Mesenchymal stem cell (in vitro differentiated cells and primary cell): ENCODE data around the gene RPS17.

Experiments used
- DNase-seq: peaks from one replicate; pipeline ENCODE4 v3.0.0-alpha.2; 2013
- H2AFZ ChIP-seq: one replicate; pipeline ENCODE4 v1.6.1; 2013; ENCODE audit warnings: low read depth, mild to moderate bottlenecking, control low read depth, inconsistent platforms, low read length, moderate library complexity
- H2AK5ac ChIP-seq: 2 replicates; pipeline ENCODE4 v1.6.1; 2013; ENCODE audit warnings: low read length, moderate library complexity, mild to moderate bottlenecking, inconsistent platforms; ENCODE audit not compliant: severe bottlenecking
- H2BK120ac ChIP-seq: one replicate; pipeline ENCODE4 v1.6.1; 2013; ENCODE audit warnings: low read depth, mild to moderate bottlenecking, inconsistent platforms, low read length, moderate library complexity
- H2BK12ac ChIP-seq, 2 experiments: one replicate each; pipeline ENCODE4 v1.6.1; 2013; ENCODE audit warnings: inconsistent platforms in 2 of 2, low read length in 2 of 2, mild to moderate bottlenecking in 2 of 2, moderate library complexity in 2 of 2, control low read depth in 1 of 2
- H2BK15ac ChIP-seq: one replicate; pipeline ENCODE4 v1.6.1; 2013; ENCODE audit warnings: mild to moderate bottlenecking, low read depth, inconsistent platforms; ENCODE audit not compliant: poor library complexity, severe bottlenecking
- H2BK5ac ChIP-seq: 2 replicates; pipeline ENCODE4 v1.6.1; 2013; ENCODE audit warnings: low read depth, mild to moderate bottlenecking, low read length, control low read depth, inconsistent platforms; ENCODE audit not compliant: poor library complexity, severe bottlenecking
- H3K14ac ChIP-seq, 2 experiments: one replicate each; pipeline ENCODE4 v1.6.1; 2013; ENCODE audit warnings: inconsistent platforms in 2 of 2, low read length in 2 of 2, control low read depth in 1 of 2, mild to moderate bottlenecking in 1 of 2, moderate library complexity in 1 of 2
- H3K18ac ChIP-seq, 2 experiments: one replicate each; pipeline ENCODE4 v1.6.1; 2013; ENCODE audit warnings: inconsistent platforms in 2 of 2, low read length in 2 of 2, control low read depth in 1 of 2, low read depth in 1 of 2, mild to moderate bottlenecking in 1 of 2
- H3K23ac ChIP-seq, 2 experiments: one replicate each; pipeline ENCODE4 v1.6.1; 2013; ENCODE audit warnings: inconsistent platforms in 2 of 2, low read length in 2 of 2, mild to moderate bottlenecking in 2 of 2, moderate library complexity in 2 of 2, control low read depth in 1 of 2
- H3K27ac ChIP-seq: 2 replicates; pipeline ENCODE4 v1.5.1; 2013; ENCODE audit warnings: mild to moderate bottlenecking, moderate library complexity, low read length, control low read depth, inconsistent platforms; ENCODE audit not compliant: poor library complexity, severe bottlenecking
- H3K27me3 ChIP-seq, 2 experiments: 2 replicates each; pipeline versions ENCODE4 v1.6.1 to v1.7.0; 2013; ENCODE audit warnings: low read length in 2 of 2, mild to moderate bottlenecking in 2 of 2, moderate library complexity in 2 of 2, control low read depth in 1 of 2, inconsistent platforms in 1 of 2; ENCODE audit not compliant: control insufficient read depth in 1 of 2, insufficient read depth in 1 of 2
- H3K36me3 ChIP-seq, 2 experiments: 2 replicates each; pipeline versions ENCODE4 v1.6.1 to v1.7.0; 2013; ENCODE audit warnings: low read length in 2 of 2, control low read depth in 1 of 2, inconsistent platforms in 1 of 2, low read depth in 1 of 2, mild to moderate bottlenecking in 1 of 2; ENCODE audit not compliant: insufficient read depth in 2 of 2, control insufficient read depth in 1 of 2
- H3K4ac ChIP-seq, 2 experiments: one replicate each; pipeline ENCODE4 v1.6.1; 2013; ENCODE audit warnings: inconsistent platforms in 2 of 2, low read length in 2 of 2, mild to moderate bottlenecking in 2 of 2, moderate library complexity in 2 of 2, control low read depth in 1 of 2, low read depth in 1 of 2
- H3K4me1 ChIP-seq: 2 replicates; pipeline ENCODE4 v1.6.1; 2013; ENCODE audit warnings: low read depth, low read length, control low read depth; ENCODE audit not compliant: control insufficient read depth, insufficient read depth
- H3K4me2 ChIP-seq: 2 replicates; pipeline ENCODE4 v1.6.1; 2013; ENCODE audit warnings: low read length, mild to moderate bottlenecking, inconsistent platforms; ENCODE audit not compliant: poor library complexity, severe bottlenecking
- H3K4me3 ChIP-seq, 2 experiments: 2 replicates each; pipeline versions ENCODE4 v1.5.1 to v1.7.0; 2013; ENCODE audit warnings: low read length in 2 of 2, mild to moderate bottlenecking in 2 of 2, control low read depth in 1 of 2, low read depth in 1 of 2; ENCODE audit not compliant: insufficient read depth in 1 of 2
- H3K79me1 ChIP-seq: replicated peaks from 2 replicates; pipeline ENCODE4 v1.6.1; 2013; ENCODE audit warnings: mild to moderate bottlenecking, control low read depth, low read length, inconsistent platforms; ENCODE audit not compliant: poor library complexity, severe bottlenecking
- H3K9ac ChIP-seq: 2 replicates; pipeline ENCODE4 v1.7.0; 2013; ENCODE audit warnings: mild to moderate bottlenecking, low read length, moderate library complexity
- H3K9me3 ChIP-seq: 2 replicates; pipeline ENCODE4 v1.7.0; 2013; ENCODE audit warnings: mild to moderate bottlenecking, low read length; ENCODE audit not compliant: control insufficient read depth
- H4K8ac ChIP-seq: one replicate; pipeline ENCODE4 v1.6.1; 2013; ENCODE audit warnings: inconsistent platforms, mild to moderate bottlenecking, low read length, moderate library complexity
- H4K91ac ChIP-seq: one replicate; pipeline ENCODE4 v1.6.1; 2013; ENCODE audit warnings: mild to moderate bottlenecking, low read length, inconsistent platforms
- WGBS: methylation state at CpG from one replicate; pipeline ENCODE4 v1.1.7; 2013; ENCODE audit warnings: mixed read lengths; 5-methylcytosine and 5-hydroxymethylcytosine counted together

RPS17 gene

GRCh38 chr15:82532991-82533481, 7.2 kb downstream of the RPS17 start:
- no peak overlapping the region for H2BK12ac ChIP-seq
- no peak overlapping the region for H4K91ac ChIP-seq
- no peak overlapping the region for H3K14ac ChIP-seq
- H2AFZ ChIP-seq = no peak overlapping the region
- H2BK5ac ChIP-seq = no peak overlapping the region
- no peak overlapping the region for H3K9ac ChIP-seq
- H3K4me2 ChIP-seq = no peak overlapping the region
- H3K79me1 ChIP-seq = peaks cover 5% of the 10 kb centered on the region
- H3K23ac ChIP-seq = no peak overlapping the region
- H3K4ac ChIP-seq = no peak overlapping the region
- H2BK120ac ChIP-seq = no peak overlapping the region
- no peaks in the 10 kb centered on the region for H3K27me3 ChIP-seq
- H3K27ac ChIP-seq = no peak overlapping the region
- H3K18ac ChIP-seq = no peak overlapping the region
- no peak overlapping the region for H2AK5ac ChIP-seq
- 94% methylated on average over 15 of the region's 15 CpGs for WGBS
- no peak overlapping the region for H3K4me3 ChIP-seq
- H4K8ac ChIP-seq = no peak overlapping the region
- peaks cover 8% of the 10 kb centered on the region for H3K4me1 ChIP-seq
- no peak for DNase-seq
- peaks cover 39 to 48% of the 10 kb centered on the region in 2 experiments for H3K36me3 ChIP-seq
- H3K9me3 ChIP-seq = no peaks in the 10 kb centered on the region
- H2BK15ac ChIP-seq = no peak overlapping the region

GRCh38 chr15:82532383-82532990, 7.8 kb downstream of the RPS17 start:
- Histone ChIP-seq H3K4me3 (no peak overlapping the region), H3K18ac (no peak overlapping the region), H3K79me1 (peaks cover 5% of the 10 kb centered on the region), H3K4me1 (peaks cover 8% of the 10 kb centered on the region), H3K14ac (no peak overlapping the region), H4K8ac (no peak overlapping the region), H3K4ac (no peak overlapping the region), H2BK5ac (no peak overlapping the region), H2AK5ac (no peak overlapping the region), H3K9me3 (no peaks in the 10 kb centered on the region), H2BK12ac (no peak overlapping the region), H3K27me3 (no peaks in the 10 kb centered on the region), H3K36me3 (peaks cover 33 to 46% of the 10 kb centered on the region in 2 experiments), H3K27ac (no peak overlapping the region), H3K9ac (no peak overlapping the region), H2AFZ (no peak overlapping the region), H3K23ac (no peak overlapping the region), H2BK15ac (no peak overlapping the region), H3K4me2 (no peak overlapping the region), H2BK120ac (no peak overlapping the region), H4K91ac (no peak overlapping the region)
- 94% methylated on average over 9 of the region's 9 CpGs for WGBS
- DNase-seq = no peak

GRCh38 chr15:82531496-82532382, 8.5 kb downstream of the RPS17 start:
- H3K27me3 ChIP-seq = no peaks in the 10 kb centered on the region

More at GRCh38 chr15:82531496-82532382, 8.5 kb downstream of the RPS17 start:
- Histone ChIP-seq H2BK120ac (no peak overlapping the region), H3K79me1 (peaks cover 5% of the 10 kb centered on the region), H2BK5ac (no peak overlapping the region), H2AK5ac (no peak overlapping the region), H3K27ac (no peak overlapping the region), H3K4me2 (no peak overlapping the region), H3K9me3 (no peaks in the 10 kb centered on the region), H3K4me3 (no peak overlapping the region), H3K14ac (no peak overlapping the region), H3K23ac (no peak overlapping the region), H3K4me1 (peaks cover 7% of the 10 kb centered on the region), H3K36me3 (peaks cover 26 to 39% of the 10 kb centered on the region in 2 experiments), H4K91ac (no peak overlapping the region), H3K9ac (no peak overlapping the region), H2BK12ac (no peak overlapping the region), H3K4ac (no peak overlapping the region), H2BK15ac (no peak overlapping the region), H2AFZ (no peak overlapping the region), H3K18ac (no peak overlapping the region), H4K8ac (no peak overlapping the region)
- 73% methylated on average over 10 of the region's 11 CpGs for WGBS
- no peak for DNase-seq
